GM23338 (cell line): ENCODE results near the gene TNFSF8. TPM values are rescaled to one million over a fixed set of nuclear protein-coding genes. Genes with fewer than 3 reads are reported as not detected.

ENCODE experiments used
- ATAC-seq: fragments of 200-7000 bp; cut with Tn5 transposase; 3 replicates; pipeline ENCODE4 v1.9.1; 2020
- DNase-seq: peaks from one replicate; pipeline ENCODE4 v3.0.0-alpha.2; 2015; ENCODE audit warnings: low spot score
- H2AFZ ChIP-seq: fragments of 200-600 bp; sonication (generic); 2 replicates; pipeline ENCODE4 v1.8.0; 2016; ENCODE audit warnings: antibody characterized with exemption, mild to moderate bottlenecking, moderate library complexity
- H3F3A ChIP-seq: fragments of 200-600 bp; sonication (generic); replicated peaks from 2 replicates; pipeline ENCODE4 v1.8.0; 2017; ENCODE audit warnings: antibody characterized with exemption, mixed run types, low read depth
- H3K27ac ChIP-seq: fragments of 200-600 bp; sonication (generic); 2 replicates; pipeline ENCODE4 v1.6.1; 2016; ENCODE audit warnings: low read depth
- H3K27me3 ChIP-seq: fragments of 200-600 bp; sonication (generic); 2 replicates; pipeline ENCODE4 v1.8.0; 2016; ENCODE audit warnings: mild to moderate bottlenecking, mixed run types, moderate library complexity; ENCODE audit not compliant: insufficient read depth
- H3K36me3 ChIP-seq: fragments of 200-600 bp; sonication (generic); 2 replicates; pipeline ENCODE4 v1.8.0; 2016; ENCODE audit warnings: mild to moderate bottlenecking; ENCODE audit not compliant: insufficient read depth
- H3K4me1 ChIP-seq: fragments of 200-600 bp; sonication (generic); 2 replicates; pipeline ENCODE4 v1.8.0; 2016; ENCODE audit warnings: mild to moderate bottlenecking, moderate library complexity; ENCODE audit not compliant: insufficient read depth
- H3K4me2 ChIP-seq: fragments of 200-600 bp; sonication (generic); 2 replicates; pipeline ENCODE4 v1.7.1; 2017; ENCODE audit warnings: mixed run types
- H3K4me3 ChIP-seq: fragments of 200-600 bp; sonication (generic); 2 replicates; pipeline ENCODE4 v1.6.1; 2016; ENCODE audit warnings: mixed run types
- H3K79me2 ChIP-seq: fragments of 200-600 bp; sonication (generic); replicated peaks from 2 replicates; pipeline ENCODE4 v1.8.0; 2017; ENCODE audit warnings: mild to moderate bottlenecking; ENCODE audit not compliant: insufficient read depth
- H3K9me2 ChIP-seq: fragments of 200-600 bp; sonication (generic); 2 replicates; pipeline ENCODE4 v1.8.0; 2017; ENCODE audit not compliant: insufficient read depth
- H4K20me1 ChIP-seq: fragments of 200-600 bp; sonication (generic); replicated peaks from 2 replicates; pipeline ENCODE4 v1.8.0; 2017; ENCODE audit warnings: mild to moderate bottlenecking; ENCODE audit not compliant: insufficient read depth
- H3K27ac Mint-ChIP-seq: 2 replicates; pipeline ENCODE4 v1.8.0; 2020; ENCODE audit warnings: inconsistent platforms, mild to moderate bottlenecking, moderate library complexity, mixed read lengths
- H3K27me3 Mint-ChIP-seq: 3 replicates; pipeline ENCODE4 v1.8.0; 2022; ENCODE audit warnings: low read depth, mild to moderate bottlenecking, moderate library complexity, mixed read lengths, inconsistent platforms; ENCODE audit not compliant: insufficient read depth, poor library complexity
- H3K36me3 Mint-ChIP-seq: 3 replicates; pipeline ENCODE4 v1.8.0; 2021; ENCODE audit warnings: low read depth, mild to moderate bottlenecking, inconsistent platforms, moderate library complexity, mixed read lengths
- H3K4me1 Mint-ChIP-seq: 3 replicates; pipeline ENCODE4 v1.8.0; 2020; ENCODE audit warnings: mild to moderate bottlenecking, inconsistent platforms, mixed read lengths
- H3K4me3 Mint-ChIP-seq: 3 replicates; pipeline ENCODE4 v1.8.0; 2021; ENCODE audit warnings: moderate library complexity, mild to moderate bottlenecking, inconsistent platforms, mixed read lengths
- H3K9me3 Mint-ChIP-seq: 3 replicates; pipeline ENCODE4 v1.8.0; 2020; ENCODE audit warnings: moderate library complexity, mild to moderate bottlenecking, inconsistent platforms, mixed read lengths
- CREB1 ChIP-seq: fragments of 250-450 bp; sonication (Bioruptor Pico); IDR thresholded peaks from 2 replicates; pipeline ENCODE4 v1.5.0; 2020; ENCODE audit warnings: low read depth, mild to moderate bottlenecking, moderate library complexity
- EZH2 ChIP-seq: fragments of 200-600 bp; sonication (generic); IDR thresholded peaks from one replicate; pipeline ENCODE4 v1.8.0; 2017; ENCODE audit warnings: antibody characterized with exemption, mild to moderate bottlenecking, low read depth; ENCODE audit not compliant: unreplicated experiment
- EZH2phosphoT487 ChIP-seq: fragments of 200-600 bp; sonication (generic); IDR thresholded peaks from one replicate; pipeline ENCODE4 v1.8.1; 2018; ENCODE audit warnings: antibody characterized with exemption; ENCODE audit not compliant: unreplicated experiment
- JUNB ChIP-seq: IDR thresholded peaks from one replicate; pipeline ENCODE4 v1.6.1; 2016; ENCODE audit warnings: antibody characterized with exemption; ENCODE audit not compliant: unreplicated experiment
- NANOG ChIP-seq: IDR thresholded peaks from 2 replicates; pipeline ENCODE4 v1.6.1; 2016; ENCODE audit warnings: antibody characterized with exemption, borderline replicate concordance
- POLR2AphosphoS5 ChIP-seq: IDR thresholded peaks from 2 replicates; pipeline ENCODE4 v1.6.1; 2016; ENCODE audit warnings: antibody characterized with exemption, low read depth
- REST ChIP-seq: IDR thresholded peaks from one replicate; pipeline ENCODE4 v1.6.1; 2018; ENCODE audit warnings: antibody characterized with exemption; ENCODE audit not compliant: unreplicated experiment
- STAT1 ChIP-seq: IDR thresholded peaks from one replicate; pipeline ENCODE4 v1.6.1; 2016; ENCODE audit warnings: antibody characterized with exemption; ENCODE audit not compliant: unreplicated experiment
- ZNF331 ChIP-seq: fragments of 250-450 bp; sonication (Bioruptor Pico); IDR thresholded peaks from 2 replicates; pipeline ENCODE4 v1.5.0; 2020; ENCODE audit warnings: low read depth, mild to moderate bottlenecking, moderate library complexity
- polyA plus RNA-seq: library from polyadenylated mRNA; unstranded; fragments of >200 nt; fragmentation: Nextera tagmentation; extraction: Ambion mirVana; gene quantifications from 2 replicates; pipeline ENCODE4 v1.2.1, GENCODE V29; 2016
- total RNA-seq: library from RNA; depleted of rRNA; stranded (reverse); fragments of >200 nt; shearing (Covaris generic); gene quantifications from 2 replicates; pipeline ENCODE4 v1.2.3, GENCODE V29; 2014
- TF ChIP-seq, protein P1 (sequence below): IDR thresholded peaks from 2 replicates; pipeline ENCODE4 v1.6.1; 2016; ENCODE audit warnings: antibody characterized with exemption
- TF ChIP-seq, protein P2 (sequence below), 2 experiments: fragments of 200-600 bp in 1 of 2; sonication (generic) in 1 of 2; conservative IDR thresholded peaks; 2 replicates each; pipeline versions ENCODE4 v1.5.1 to v1.6.1; 2016 to 2017; ENCODE audit warnings: antibody characterized with exemption in 2 of 2, low read depth in 2 of 2, mild to moderate bottlenecking in 2 of 2, moderate library complexity in 1 of 2

TNFSF8 gene
- total and polyA plus RNA-seq, 2 experiments from 2014 or later: not detected

- Mint-ChIP-seq H3K4me3 (no peak overlapping the region), H3K36me3 (no peaks in the 10 kb centered on the region), H3K27me3 (peaks cover 89% of the 10 kb centered on the region), H3K9me3 (no peaks in the 10 kb centered on the region), H3K4me1 (peaks cover 24% of the 10 kb centered on the region; the same call in 2 of the 3 replicates), H3K27ac (no peak overlapping the region)
- H3K27me3 ChIP-seq: peaks cover 100% of the 10 kb centered on the region
- H4K20me1 ChIP-seq: peaks cover 33% of the 10 kb centered on the region
- TF ChIP-seq POLR2AphosphoS5: no peak
- TF ChIP-seq, protein P1, sequence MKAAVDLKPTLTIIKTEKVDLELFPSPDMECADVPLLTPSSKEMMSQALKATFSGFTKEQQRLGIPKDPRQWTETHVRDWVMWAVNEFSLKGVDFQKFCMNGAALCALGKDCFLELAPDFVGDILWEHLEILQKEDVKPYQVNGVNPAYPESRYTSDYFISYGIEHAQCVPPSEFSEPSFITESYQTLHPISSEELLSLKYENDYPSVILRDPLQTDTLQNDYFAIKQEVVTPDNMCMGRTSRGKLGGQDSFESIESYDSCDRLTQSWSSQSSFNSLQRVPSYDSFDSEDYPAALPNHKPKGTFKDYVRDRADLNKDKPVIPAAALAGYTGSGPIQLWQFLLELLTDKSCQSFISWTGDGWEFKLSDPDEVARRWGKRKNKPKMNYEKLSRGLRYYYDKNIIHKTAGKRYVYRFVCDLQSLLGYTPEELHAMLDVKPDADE: no peak
- H3K79me2 ChIP-seq: no peaks in the 10 kb centered on the region
- H3F3A ChIP-seq: no peaks in the 10 kb centered on the region
- H3K4me3 ChIP-seq: no peak overlapping the region
- DNase-seq: no peak
- H2AFZ ChIP-seq: no peak overlapping the region
- H3K36me3 ChIP-seq: no peaks in the 10 kb centered on the region
- peaks cover 14% of the 10 kb centered on the region for H3K4me1 ChIP-seq
- H3K9me2 ChIP-seq: no peaks in the 10 kb centered on the region
- H3K27ac ChIP-seq: no peak overlapping the region
- 0 out of 2 replicates have a peak overlapping the region, but pooled peaks have one; percentile 15 for H3K4me2 ChIP-seq
- no peak for ATAC-seq
Measured at GRCh38 chr9:114923918-114924317, 6.5 kb downstream of the TNFSF8 start.

DNA sequence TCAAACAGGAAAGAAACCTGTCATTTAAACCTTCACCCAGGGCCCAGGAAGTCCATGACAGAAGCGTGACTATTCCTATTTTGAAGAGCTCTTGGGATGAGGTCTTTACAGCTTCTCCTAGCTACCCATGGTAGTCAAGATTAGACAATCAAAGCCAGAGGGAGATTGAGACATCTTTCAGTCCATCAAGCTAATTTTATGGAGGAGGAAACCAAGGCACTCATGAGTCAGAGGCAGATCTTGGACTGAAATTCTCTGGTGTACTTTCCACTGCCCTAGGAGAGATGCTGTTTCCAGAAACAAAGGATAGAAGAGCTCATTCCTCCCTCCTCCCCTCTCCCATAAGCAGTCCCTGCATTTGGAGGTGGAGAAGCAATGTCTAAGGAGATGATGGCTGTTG lies 9.2 kb downstream of the TNFSF8 start:
- peaks cover 14% of the 10 kb centered on the region for H3K4me1 ChIP-seq
- no peak overlapping the region for H2AFZ ChIP-seq
- TF ChIP-seq POLR2AphosphoS5 (no peak), EZH2phosphoT487 (no peak), ZNF331 (CRISPR knock-in tag) (no peak), REST (no peak), CREB1 (no peak), JUNB (no peak), STAT1 (no peak), EZH2 (no peak), NANOG (no peak)
- TF ChIP-seq, protein P1: no peak
- TF ChIP-seq, protein P2, sequence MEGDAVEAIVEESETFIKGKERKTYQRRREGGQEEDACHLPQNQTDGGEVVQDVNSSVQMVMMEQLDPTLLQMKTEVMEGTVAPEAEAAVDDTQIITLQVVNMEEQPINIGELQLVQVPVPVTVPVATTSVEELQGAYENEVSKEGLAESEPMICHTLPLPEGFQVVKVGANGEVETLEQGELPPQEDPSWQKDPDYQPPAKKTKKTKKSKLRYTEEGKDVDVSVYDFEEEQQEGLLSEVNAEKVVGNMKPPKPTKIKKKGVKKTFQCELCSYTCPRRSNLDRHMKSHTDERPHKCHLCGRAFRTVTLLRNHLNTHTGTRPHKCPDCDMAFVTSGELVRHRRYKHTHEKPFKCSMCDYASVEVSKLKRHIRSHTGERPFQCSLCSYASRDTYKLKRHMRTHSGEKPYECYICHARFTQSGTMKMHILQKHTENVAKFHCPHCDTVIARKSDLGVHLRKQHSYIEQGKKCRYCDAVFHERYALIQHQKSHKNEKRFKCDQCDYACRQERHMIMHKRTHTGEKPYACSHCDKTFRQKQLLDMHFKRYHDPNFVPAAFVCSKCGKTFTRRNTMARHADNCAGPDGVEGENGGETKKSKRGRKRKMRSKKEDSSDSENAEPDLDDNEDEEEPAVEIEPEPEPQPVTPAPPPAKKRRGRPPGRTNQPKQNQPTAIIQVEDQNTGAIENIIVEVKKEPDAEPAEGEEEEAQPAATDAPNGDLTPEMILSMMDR (conservative IDR thresholded peaks at IDR 0.05; ENCODE audit: low read depth in 2 of 2): no peak
- H3K4me3 ChIP-seq: no peak overlapping the region
- no peaks in the 10 kb centered on the region for H3K9me2 ChIP-seq
- no peaks in the 10 kb centered on the region for H3K36me3 ChIP-seq
- no peak overlapping the region for H3K4me2 ChIP-seq
- Mint-ChIP-seq H3K9me3 (no peaks in the 10 kb centered on the region), H3K4me3 (no peak overlapping the region), H3K36me3 (no peaks in the 10 kb centered on the region), H3K27me3 (peaks cover 83% of the 10 kb centered on the region), H3K4me1 (peaks cover 24% of the 10 kb centered on the region; the same call in 2 of the 3 replicates), H3K27ac (no peak overlapping the region)
- ATAC-seq (no peak), DNase-seq (no peak)
- no peak overlapping the region for H3K27ac ChIP-seq
- H3K79me2 ChIP-seq: no peaks in the 10 kb centered on the region
- peaks cover 100% of the 10 kb centered on the region for H3K27me3 ChIP-seq
- no peaks in the 10 kb centered on the region for H3F3A ChIP-seq
- H4K20me1 ChIP-seq: peaks cover 21% of the 10 kb centered on the region
